ENCODE data around the gene MBD5. TPM values are rescaled to one million over a fixed set of nuclear protein-coding genes. Genes with fewer than 3 reads are reported as not detected.
"Not testable (repeated sequence)": the region's sequence is repeated elsewhere in the genome, so short reads cannot be mapped to it uniquely, and the experiment has no call there.

Gene MBD5
- total RNA-seq, 2 donors from 2014 or later, result 20.8 to 33.5 TPM

- H3K36me3 ChIP-seq (replicated peaks in 1 of 2; ENCODE audit: insufficient read depth in 1 of 2, low read depth in 2 of 2), result no peaks in the 10 kb centered on the region
- intact Hi-C loops (cut with DNase I), result no loop called here
- no peak overlapping the region for H3K27ac ChIP-seq
- H3K4me1 ChIP-seq, result peaks cover 10% of the 10 kb centered on the region
- TF ChIP-seq CTCF (IDR thresholded peaks at IDR 0.05) (no peak), POLR2A (IDR thresholded peaks at IDR 0.05) (no peak)
- 89 to 93% methylated on average over 3 of the region's 3 CpGs for WGBS, 2 donors
- no peak for ATAC-seq
- H3K9me3 ChIP-seq, result no peaks in the 10 kb centered on the region
- no peaks in the 10 kb centered on the region for H3K27me3 ChIP-seq
- no peak overlapping the region for H3K4me3 ChIP-seq
- DNase-seq, result no peak
Measured at GRCh38 chr2:147989102-147989501, 31.8 kb upstream of the MBD5 start.

GRCh38 chr2:147989809-147990403, 31.0 kb upstream of the MBD5 start:
- Histone ChIP-seq H3K27me3 (no peaks in the 10 kb centered on the region), H3K36me3 (replicated peaks in 1 of 2; ENCODE audit: insufficient read depth in 1 of 2, low read depth in 2 of 2) (no peaks in the 10 kb centered on the region), H3K27ac (no peak overlapping the region), H3K9me3 (no peaks in the 10 kb centered on the region), H3K4me1 (peaks cover 10% of the 10 kb centered on the region), H3K4me3 (no peak overlapping the region)
- TF ChIP-seq CTCF (IDR thresholded peaks at IDR 0.05) (peak; percentile 10 to 77 (median 59)), POLR2A (IDR thresholded peaks at IDR 0.05) (no peak)
- intact Hi-C loops (cut with DNase I), result no loop called here
- peak in 1 of 4 donors; percentile 18 for DNase-seq
- 36 to 37% methylated on average over 4 of the region's 4 CpGs for WGBS, 2 donors
- peak; percentile 71 for ATAC-seq

GRCh38 chr2:147994965-147995364, 25.9 kb upstream of the MBD5 start:
- H3K4me1 ChIP-seq; DNase-seq; H3K4me3 ChIP-seq; H3K27ac ChIP-seq; H3K36me3 ChIP-seq (replicated peaks in 1 of 2; ENCODE audit: insufficient read depth in 1 of 2, low read depth in 2 of 2); ATAC-seq; H3K9me3 ChIP-seq; intact Hi-C loops (cut with DNase I); H3K27me3 ChIP-seq: not testable (repeated sequence)
- 96 to 97% methylated on average over 7 of the region's 7 CpGs for WGBS, 2 donors

GRCh38 chr2:147996828-147997227, 24.1 kb upstream of the MBD5 start:
- no peak for ATAC-seq
- intact Hi-C loops (cut with DNase I), result no loop called here
- DNase-seq, result no peak
- Histone ChIP-seq H3K4me3 (no peak overlapping the region), H3K27ac (no peak overlapping the region), H3K36me3 (replicated peaks in 1 of 2; ENCODE audit: insufficient read depth in 1 of 2, low read depth in 2 of 2) (no peaks in the 10 kb centered on the region), H3K9me3 (no peaks in the 10 kb centered on the region), H3K27me3 (no peaks in the 10 kb centered on the region), H3K4me1 (peaks cover 3% of the 10 kb centered on the region)
- no peak for TF ChIP-seq POLR2A (IDR thresholded peaks at IDR 0.05)
- no peak for TF ChIP-seq CTCF (IDR thresholded peaks at IDR 0.05)

GRCh38 chr2:147998203-147998602, 22.7 kb upstream of the MBD5 start:
- Histone ChIP-seq H3K27ac (no peak overlapping the region), H3K27me3 (no peaks in the 10 kb centered on the region), H3K4me3 (no peak overlapping the region), H3K9me3 (no peaks in the 10 kb centered on the region), H3K36me3 (replicated peaks in 1 of 2; ENCODE audit: insufficient read depth in 1 of 2, low read depth in 2 of 2) (no peaks in the 10 kb centered on the region), H3K4me1 (no peaks in the 10 kb centered on the region)
- no peak for TF ChIP-seq POLR2A (IDR thresholded peaks at IDR 0.05)
- TF ChIP-seq CTCF (IDR thresholded peaks at IDR 0.05), result no peak
- WGBS, 2 donors, result 68 to 74% methylated on average over 4 of the region's 4 CpGs
- intact Hi-C loops (cut with DNase I), result no loop called here
- DNase-seq, result no peak
- ATAC-seq, result no peak
